HG02852 (cell line): ENCODE data around the gene SAPCD1.
A peak's percentile ranks its signal among the peaks of the same experiment; 100 is the strongest.

ENCODE experiments used
- ATAC-seq: cut with Tn5 transposase; IDR thresholded peaks from one replicate; pipeline ENCODE4 v1.9.1; 2021; ENCODE audit warnings: mild to moderate bottlenecking, moderate library complexity; ENCODE audit not compliant: unreplicated experiment

SAPCD1 gene

DNA sequence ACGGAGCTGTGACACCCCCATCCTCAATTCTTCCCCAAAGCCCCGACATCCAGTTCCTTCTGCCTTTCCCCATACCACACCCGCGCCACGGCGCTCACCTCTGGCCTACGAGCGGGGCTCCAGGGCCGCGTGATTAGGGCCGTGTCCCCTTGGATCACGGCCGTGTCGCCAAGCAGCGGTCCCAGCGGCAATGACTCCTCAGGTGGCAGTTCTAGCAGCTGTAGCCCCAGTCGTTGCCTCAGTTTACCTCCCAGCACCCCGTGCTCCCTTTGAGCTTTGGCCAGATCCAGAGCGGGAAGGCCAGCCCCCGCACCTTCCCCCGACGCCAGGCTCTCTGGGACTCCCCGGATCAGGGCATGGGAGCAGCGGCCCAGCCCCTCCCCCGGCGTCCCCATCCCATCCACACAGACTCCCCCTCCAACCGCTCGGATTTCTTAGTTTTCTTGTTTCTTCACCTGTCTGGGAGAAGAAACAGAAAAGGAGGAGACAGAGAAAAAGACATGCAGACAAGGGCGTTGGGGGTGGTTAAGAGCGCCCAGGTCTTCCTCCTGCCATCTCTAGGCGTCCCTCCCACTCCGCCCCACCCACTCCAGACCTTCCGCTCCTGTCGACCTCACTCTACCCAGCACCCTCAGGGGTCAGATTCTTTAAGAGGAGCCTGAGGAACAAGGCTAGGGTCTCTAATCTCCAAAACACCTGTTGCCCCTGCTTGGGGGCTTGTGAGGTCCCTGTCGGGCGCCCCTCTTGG, 33.5 kb upstream of the SAPCD1 start, which contains the start of gene DDAH2:
DDAH2 (minus strand) TSS at position 533 of the 748 bp plus-strand sequence; CDS start at position 395, 138 bp downstream.
- ATAC-seq: no peak

GRCh38 chr6:31729515-31729978, 32.9 kb upstream of the SAPCD1 start:
- peak; percentile 53 for ATAC-seq

GRCh38 chr6:31729979-31730630, 32.4 kb upstream of the SAPCD1 start:
- ATAC-seq: peak; percentile 32

GRCh38 chr6:31730631-31731086, 31.8 kb upstream of the SAPCD1 start:
- no peak for ATAC-seq

GRCh38 chr6:31732029-31732428, 30.4 kb upstream of the SAPCD1 start:
- ATAC-seq: no peak

DNA sequence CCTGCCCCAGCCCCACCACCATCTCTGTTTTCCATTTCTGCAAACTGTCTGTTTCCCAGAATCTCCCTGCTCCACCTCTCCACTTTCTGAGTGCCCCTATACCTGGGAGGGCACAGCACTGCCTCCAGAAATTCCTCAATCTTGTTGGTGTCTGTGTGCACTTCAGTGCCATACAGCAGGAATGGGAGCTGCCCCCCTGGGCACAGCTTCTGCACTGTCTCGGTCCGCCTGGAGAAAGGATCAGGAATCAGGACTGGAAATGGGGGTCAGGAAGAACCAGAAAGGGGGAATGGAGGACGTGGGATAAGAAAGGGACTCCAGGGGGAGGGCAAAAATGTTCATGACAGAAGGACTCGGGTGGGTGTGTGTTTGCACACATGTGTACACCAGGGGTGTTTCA, 28.7 kb upstream of the SAPCD1 start:
- ATAC-seq: no peak

DNA sequence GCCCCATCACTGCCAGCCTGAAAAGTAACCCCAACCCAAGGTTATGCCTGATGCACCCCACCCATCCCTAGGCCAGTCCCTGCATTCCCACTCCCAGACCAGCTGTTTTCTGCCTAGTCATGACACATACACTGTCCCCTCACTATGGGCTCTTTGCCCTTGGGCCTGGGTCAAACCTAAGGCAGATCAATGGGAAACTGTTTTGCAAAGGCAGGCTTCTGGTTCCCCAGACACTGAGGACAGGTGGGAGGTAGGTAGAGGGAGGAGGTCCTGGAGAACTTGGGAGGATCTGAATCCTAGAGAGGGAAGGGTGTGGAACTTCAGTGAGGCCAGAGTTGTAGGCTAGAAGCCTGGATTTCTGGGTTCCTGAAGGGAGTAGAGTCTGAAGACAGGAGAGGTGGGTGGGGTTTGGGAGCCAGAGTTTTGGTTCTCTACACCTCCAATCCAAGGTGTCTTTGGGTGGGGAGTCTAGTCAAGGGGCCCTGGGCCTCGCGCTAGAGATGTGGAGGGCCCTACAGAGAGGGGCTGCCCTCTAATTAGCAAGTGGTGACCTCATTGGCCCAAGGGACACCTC, 28.1 kb upstream of the SAPCD1 start:
- no peak for ATAC-seq

GRCh38 chr6:31734821-31735406, 27.5 kb upstream of the SAPCD1 start:
- ATAC-seq: no peak

DNA sequence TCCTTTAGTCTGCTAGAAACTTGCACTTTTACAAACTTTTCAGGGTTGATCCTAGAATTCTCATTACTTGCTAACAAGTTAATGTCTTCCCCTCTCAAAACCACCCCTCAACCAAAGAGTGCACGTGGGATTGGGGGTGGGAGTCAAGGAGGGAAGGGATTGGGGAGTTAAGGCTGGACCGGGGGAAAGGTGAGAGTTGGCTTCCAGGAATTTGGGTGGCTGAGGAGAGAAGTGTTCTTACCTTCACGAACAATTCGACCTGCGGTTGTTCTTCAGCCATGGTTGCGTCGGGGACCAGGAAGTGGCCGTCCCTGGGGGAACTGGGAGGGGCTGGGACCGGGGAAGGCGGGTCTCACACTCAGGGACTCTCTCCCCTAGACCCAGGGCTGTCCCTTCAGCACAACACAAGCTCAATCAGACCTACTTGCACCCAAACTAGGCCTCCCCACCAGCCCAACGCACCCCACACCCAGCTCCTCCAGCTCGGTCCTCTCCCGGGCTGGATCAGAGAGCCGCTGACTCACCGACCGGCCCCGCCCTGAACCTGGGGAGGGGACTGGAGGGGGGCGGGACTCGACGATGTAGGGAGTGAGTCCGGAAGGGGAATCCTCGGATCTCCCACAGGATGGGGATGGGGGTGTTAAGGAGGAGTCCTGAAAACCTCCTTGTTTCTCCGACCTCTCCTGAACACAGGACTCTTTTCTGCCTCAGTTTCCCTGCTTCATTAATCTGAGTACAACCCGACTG, 26.3 kb upstream of the SAPCD1 start, which contains the start of gene CLIC1:
CLIC1 (minus strand) TSS at position 510 of the 747 bp plus-strand sequence; CDS start at position 280, 230 bp downstream.
- ATAC-seq: no peak

- no peak for ATAC-seq
Measured at GRCh38 chr6:31736768-31737314, 25.6 kb upstream of the SAPCD1 start.

DNA sequence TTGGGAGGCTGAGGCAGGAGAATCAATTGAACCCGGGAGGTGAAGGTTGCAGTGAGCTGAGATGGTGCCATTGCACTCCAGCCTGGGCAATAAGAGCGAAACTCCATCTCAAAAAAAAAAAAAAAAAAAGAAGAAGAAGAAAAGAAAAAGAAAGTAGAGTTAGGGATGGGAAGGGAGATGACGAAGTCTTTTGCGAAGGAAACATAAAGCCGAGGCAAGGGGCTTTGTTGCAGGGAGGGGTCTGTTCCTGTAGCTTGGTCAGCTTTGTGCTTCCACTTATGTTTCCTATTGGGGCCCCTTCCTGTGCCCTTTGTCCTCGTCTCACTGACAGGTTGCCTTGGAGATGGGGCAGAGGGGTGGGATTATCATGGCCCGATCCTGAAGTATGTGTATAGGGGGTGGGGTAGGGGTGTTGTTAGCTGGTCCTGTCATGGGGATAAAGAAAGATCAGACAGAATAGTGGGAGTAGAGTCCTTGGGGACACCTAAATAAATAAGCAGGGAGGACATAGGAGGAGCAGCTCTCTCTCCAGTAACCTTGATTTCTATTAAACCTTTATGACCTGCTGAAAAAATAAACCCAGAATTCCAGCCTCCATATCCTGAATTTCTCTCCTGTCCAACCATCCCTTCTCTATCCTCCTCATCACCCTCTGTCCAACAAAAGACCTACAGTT, 25.0 kb upstream of the SAPCD1 start:
- ATAC-seq: no peak

DNA sequence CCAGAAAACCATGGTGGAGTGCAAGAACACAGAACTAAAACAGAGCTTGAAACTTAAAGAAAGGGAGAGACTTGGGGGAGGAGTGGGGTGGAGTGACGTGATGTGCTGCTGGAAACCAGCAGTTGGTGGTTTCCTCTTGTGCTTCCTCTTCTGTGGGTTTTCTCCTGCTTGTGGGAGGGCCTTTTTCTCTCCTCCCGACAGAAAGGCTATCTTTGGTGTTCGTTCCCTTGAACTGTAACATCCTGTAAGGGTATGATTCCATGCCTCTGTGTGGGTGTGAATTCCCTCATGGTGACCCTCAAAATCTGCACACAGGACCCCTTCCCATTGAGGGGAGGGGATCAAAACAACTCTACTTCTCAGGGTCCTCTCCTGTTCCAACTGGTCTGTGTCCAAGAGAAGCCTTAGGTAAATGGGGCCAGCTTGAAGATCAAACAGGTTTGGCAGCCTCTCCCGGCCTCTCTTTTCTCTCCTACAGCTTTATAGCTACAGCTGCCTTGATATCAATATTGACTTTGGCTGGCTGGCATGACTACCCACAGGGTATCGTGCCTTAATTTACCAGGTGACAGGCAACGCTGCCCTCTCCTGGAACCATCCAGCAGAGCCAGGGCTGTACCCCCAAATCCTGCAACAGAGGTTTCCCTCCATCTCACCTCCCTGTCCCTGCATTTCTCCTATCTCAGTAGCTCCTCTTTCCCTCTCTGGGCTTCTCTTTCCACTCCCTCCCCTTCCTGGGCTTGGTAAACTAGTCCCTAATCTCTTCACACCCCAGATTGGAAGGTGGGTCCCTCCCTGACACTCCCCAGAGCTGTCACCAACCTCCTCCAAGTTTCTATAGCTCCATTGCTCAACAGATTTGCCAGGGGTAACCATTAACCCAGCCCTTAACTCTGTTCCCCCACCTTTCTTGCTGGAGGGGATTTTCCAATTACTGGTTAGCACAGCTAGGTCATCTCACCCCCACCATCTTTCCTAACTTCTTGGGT, 24.2 kb upstream of the SAPCD1 start:
- ATAC-seq: no peak

- ATAC-seq: peak; percentile 72
Measured at GRCh38 chr6:31739639-31740396, 22.6 kb upstream of the SAPCD1 start, which contains the start of gene MSH5. Gene MSH5, plus strand, starts transcription at chr6:31740005. Its CDS starts 462 bp downstream, at chr6:31740467.

DNA sequence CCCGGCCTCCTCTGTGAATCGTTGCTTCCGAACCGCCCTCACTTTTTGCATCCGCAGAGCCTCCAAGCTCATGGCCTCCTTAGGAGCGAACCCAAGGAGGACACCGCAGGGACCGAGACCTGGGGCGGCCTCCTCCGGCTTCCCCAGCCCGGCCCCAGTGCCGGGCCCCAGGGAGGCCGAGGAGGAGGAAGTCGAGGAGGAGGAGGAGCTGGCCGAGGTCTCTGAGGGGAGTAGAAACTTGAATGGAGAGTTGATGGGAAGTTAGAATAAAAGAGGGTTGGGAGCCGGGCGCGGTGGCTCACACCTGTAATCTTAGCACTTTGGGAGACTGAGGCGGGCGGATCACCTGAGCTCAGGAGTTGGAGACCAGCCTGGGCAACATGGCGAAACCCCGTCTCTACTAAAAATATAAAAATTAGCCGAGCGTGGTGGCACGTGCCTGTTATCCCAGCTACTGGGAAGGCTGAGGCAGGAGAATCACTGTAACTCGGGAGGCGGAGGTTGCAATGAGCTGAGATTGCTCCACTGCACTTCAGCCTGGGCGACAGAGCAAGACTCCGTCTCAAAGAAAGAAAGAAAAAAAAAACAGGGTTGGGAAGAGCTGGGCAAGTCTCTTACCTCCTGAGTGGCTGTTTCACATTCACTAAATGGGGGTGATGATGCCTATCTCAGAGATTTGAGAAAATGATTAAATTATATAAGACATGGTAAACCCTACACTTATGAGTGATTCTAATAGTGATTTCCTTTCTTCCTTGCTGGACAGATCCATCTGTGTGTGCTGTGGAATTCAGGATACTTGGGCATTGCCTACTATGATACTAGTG, 21.8 kb upstream of the SAPCD1 start:
- ATAC-seq: peak; percentile 1

GRCh38 chr6:31741815-31742214, 20.6 kb upstream of the SAPCD1 start:
- ATAC-seq: no peak

DNA sequence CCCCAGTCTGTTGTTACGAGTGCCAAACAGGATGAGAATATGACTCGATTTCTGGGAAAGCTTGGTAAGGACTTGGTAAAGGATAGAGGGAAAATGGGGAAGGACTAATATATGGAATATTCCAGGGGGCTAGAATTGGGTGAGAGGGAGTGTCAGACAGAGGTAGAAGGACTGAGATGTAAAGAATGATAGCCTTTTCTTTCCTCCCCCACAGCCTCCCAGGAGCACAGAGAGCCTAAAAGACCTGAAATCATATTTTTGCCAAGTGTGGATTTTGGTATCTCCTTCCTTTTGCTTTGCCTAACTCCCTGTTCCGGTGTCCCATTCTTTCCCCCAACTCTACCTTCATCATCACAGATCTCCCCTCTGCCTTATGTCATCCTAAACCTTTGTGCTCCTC, 19.6 kb upstream of the SAPCD1 start:
- no peak for ATAC-seq

DNA sequence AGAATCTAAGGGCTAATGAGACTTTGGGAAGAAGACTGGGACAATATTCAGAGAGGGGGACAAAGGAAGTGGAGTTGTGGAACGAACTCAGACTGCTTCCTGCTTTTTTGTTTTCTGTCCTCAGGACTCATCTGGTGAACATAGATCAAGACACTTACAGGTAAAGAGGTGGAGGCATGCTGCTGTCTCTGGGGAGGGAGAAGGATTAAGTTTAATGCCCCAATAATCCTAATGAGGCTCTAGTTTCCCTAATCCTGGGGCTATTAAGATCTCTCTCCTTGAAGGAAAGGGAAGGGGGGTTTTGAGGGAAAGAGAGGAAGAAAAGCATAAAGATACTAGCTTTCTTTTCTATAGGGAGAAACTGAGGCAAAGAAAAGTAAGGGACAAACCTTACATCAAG, 18.0 kb upstream of the SAPCD1 start:
- no peak for ATAC-seq
